GM18498 (cell line): ENCODE results near the gene LRP1.

ENCODE experiments used
- ATAC-seq: cut with Tn5 transposase; IDR thresholded peaks from one replicate; pipeline ENCODE4 v1.9.1; 2021; ENCODE audit warnings: mild to moderate bottlenecking, moderate library complexity; ENCODE audit not compliant: unreplicated experiment

Gene LRP1

GRCh38 chr12:57093415-57094207, 34.7 kb upstream of the LRP1 start:
- no peak for ATAC-seq

GRCh38 chr12:57094208-57095160, 33.8 kb upstream of the LRP1 start:
- ATAC-seq, result no peak

- no peak for ATAC-seq
These were observed 32.8 kb upstream of the LRP1 start for GRCh38 chr12:57095440-57095839.

GRCh38 chr12:57096099-57096572, 32.1 kb upstream of the LRP1 start:
- ATAC-seq, result no peak

- ATAC-seq, result no peak
These were observed 31.3 kb upstream of the LRP1 start for GRCh38 chr12:57096748-57097553.

- ATAC-seq, result no peak
These were observed 30.8 kb upstream of the LRP1 start for GRCh38 chr12:57097554-57097835.

GRCh38 chr12:57098546-57098945, 29.7 kb upstream of the LRP1 start:
- ATAC-seq, result no peak

- no peak for ATAC-seq
These were observed 29.1 kb upstream of the LRP1 start for GRCh38 chr12:57099047-57099714.

GRCh38 chr12:57099766-57100165, 28.5 kb upstream of the LRP1 start:
- no peak for ATAC-seq

- ATAC-seq, result no peak
These were observed 26.2 kb upstream of the LRP1 start for GRCh38 chr12:57101892-57102695.

GRCh38 chr12:57103856-57104255, 24.4 kb upstream of the LRP1 start:
- ATAC-seq, result no peak

- ATAC-seq, result no peak
These were observed 23.9 kb upstream of the LRP1 start for GRCh38 chr12:57104292-57104910.

- no peak for ATAC-seq
These were observed 23.1 kb upstream of the LRP1 start for GRCh38 chr12:57105011-57105753.

GRCh38 chr12:57106021-57106708, 22.1 kb upstream of the LRP1 start:
- no peak for ATAC-seq

- no peak for ATAC-seq
These were observed 20.7 kb upstream of the LRP1 start for GRCh38 chr12:57107456-57108155.

- ATAC-seq, result no peak
These were observed 18.8 kb upstream of the LRP1 start for GRCh38 chr12:57109207-57110103.
